K562 (cell line): Measurements from ENCODE around the gene MFAP2. TPM values are rescaled to one million over a fixed set of nuclear protein-coding genes. Genes with fewer than 3 reads are reported as not detected.
A peak's percentile ranks its signal among the peaks of the same experiment; 100 is the strongest.

Experiments
- ATAC-seq: fragments of 200-7000 bp; cut with Tn5 transposase; 3 replicates; pipeline ENCODE4 v1.9.1; 2020; ENCODE audit warnings: moderate library complexity
- BruUV-seq: library from RNA; stranded (reverse); fragments of 400-500 nt; replicated peaks from 2 replicates; lab custom pipeline; 2021; lab: Mats Ljungman, UMichigan
- CTCF ChIA-PET: fragments of 300-600 bp; formaldehyde crosslinking; extraction: SDS; loops from one replicate; lab custom pipeline; 2021; ENCODE audit warnings: low intra/inter-chr PET ratio; lab: Yijun Ruan, JAX
- POLR2A ChIA-PET: fragments of 300-600, 350-650 bp; sonication (Branson Sonifier 250); formaldehyde crosslinking; extraction: SDS; loops from one replicate; lab custom pipeline; 2021; ENCODE audit warnings: antibody characterized with exemption, inconsistent platforms; lab: Yijun Ruan, JAX
- DNase-seq, 4 experiments: peaks; one replicate each; pipeline versions ENCODE4 v3.0.0 to v3.0.0-alpha.2; 2011 to 2018; ENCODE audit warnings: low spot score in 3 of 4, mixed read lengths in 3 of 4; ENCODE audit errors: extremely low read depth in 1 of 4
- FAIRE-seq: peaks from 2 replicates; lab custom pipeline; 2011; peaks lifted over from hg19 to GRCh38; lab: Jason Lieb, UNC
- H2AFZ ChIP-seq: 2 replicates; pipeline ENCODE4 v1.6.0; 2011; ENCODE audit warnings: low read depth, low read length, control low read depth, inconsistent platforms
- H3K27ac ChIP-seq: fragments of 200-600 bp; 3 replicates; pipeline ENCODE4 v1.8.0; 2011; ENCODE audit warnings: low read depth, mild to moderate bottlenecking, control low read depth, inconsistent platforms, low read length, moderate library complexity, mixed read lengths; ENCODE audit errors: extremely low read depth
- H3K27me3 ChIP-seq, 2 experiments: fragments of 300-600 bp in 1 of 2; 2 replicates in 1 of 2; 3 replicates in 1 of 2; pipeline versions ENCODE4 v1.6.0 to v1.8.0; 2011; ENCODE audit warnings: inconsistent platforms in 2 of 2, low read length in 2 of 2, mild to moderate bottlenecking in 1 of 2, mixed read lengths in 1 of 2, moderate library complexity in 1 of 2; ENCODE audit not compliant: control insufficient read depth in 2 of 2, insufficient read depth in 2 of 2
- H3K36me3 ChIP-seq: fragments of 300-600 bp; 3 replicates; pipeline ENCODE4 v1.8.0; 2011; ENCODE audit warnings: mild to moderate bottlenecking, low read length, inconsistent platforms; ENCODE audit not compliant: control insufficient read depth, insufficient read depth
- H3K4me1 ChIP-seq, 2 experiments: fragments of 200-600 bp in 1 of 2; replicated peaks in 1 of 2; 2 replicates in 1 of 2; 3 replicates in 1 of 2; pipeline versions ENCODE4 v1.5.1 to v1.8.0; 2011; ENCODE audit warnings: inconsistent platforms in 2 of 2, low read length in 2 of 2, mild to moderate bottlenecking in 1 of 2, mixed read lengths in 1 of 2, moderate library complexity in 1 of 2; ENCODE audit not compliant: control insufficient read depth in 2 of 2, insufficient read depth in 2 of 2
- H3K4me2 ChIP-seq: 2 replicates; pipeline ENCODE4 v1.6.1; 2011; ENCODE audit warnings: low read length, control low read depth, inconsistent platforms, mixed read lengths; ENCODE audit not compliant: insufficient read depth
- H3K4me3 ChIP-seq: fragments of 200-600 bp; sonication (generic), shearing (Covaris generic); 2 replicates; pipeline ENCODE4 v1.5.1; 2016; ENCODE audit warnings: control low read depth, inconsistent platforms
- H3K79me2 ChIP-seq: fragments of 200-600 bp; 3 replicates; pipeline ENCODE4 v1.8.0; 2011; ENCODE audit warnings: low read length, inconsistent platforms; ENCODE audit not compliant: control insufficient read depth, insufficient read depth
- H3K9ac ChIP-seq, 2 experiments: 2 replicates each; pipeline versions ENCODE4 v1.6.0 to v1.6.1; 2011; ENCODE audit warnings: low read depth in 2 of 2, low read length in 2 of 2, control low read depth in 1 of 2, inconsistent platforms in 1 of 2, mild to moderate bottlenecking in 1 of 2, mixed read lengths in 1 of 2; ENCODE audit not compliant: insufficient read depth in 1 of 2
- H3K9me1 ChIP-seq: one replicate; pipeline ENCODE4 v1.6.0; 2011; ENCODE audit warnings: inconsistent platforms, mild to moderate bottlenecking, low read length, moderate library complexity; ENCODE audit not compliant: control insufficient read depth, insufficient read depth
- H3K9me3 ChIP-seq: replicated peaks from 2 replicates; pipeline ENCODE4 v1.5.1; 2011; ENCODE audit warnings: low read depth, low read length, inconsistent platforms; ENCODE audit not compliant: control insufficient read depth, insufficient read depth
- H4K20me1 ChIP-seq: replicated peaks from 2 replicates; pipeline ENCODE4 v1.6.1; 2011; ENCODE audit warnings: low read length, inconsistent platforms, mixed read lengths; ENCODE audit not compliant: control insufficient read depth, insufficient read depth
- CREM ChIP-seq: IDR thresholded peaks from 2 replicates; pipeline ENCODE4 v1.6.1; 2014; ENCODE audit warnings: antibody characterized with exemption, low read depth
- EHMT2 ChIP-seq: fragments of 450-650 bp; IDR thresholded peaks from 2 replicates; pipeline ENCODE4 v1.6.1; 2018; ENCODE audit warnings: antibody characterized with exemption
- HNRNPLL ChIP-seq: fragments of 200-400 bp; formaldehyde crosslinking; IDR thresholded peaks from 2 replicates; pipeline ENCODE4 v1.6.1; 2017; ENCODE audit warnings: low read length, low read depth, mild to moderate bottlenecking; ENCODE audit not compliant: poor library complexity, severe bottlenecking
- NFRKB ChIP-seq: fragments of 450-650 bp; IDR thresholded peaks from 2 replicates; pipeline ENCODE4 v1.6.1; 2016; ENCODE audit warnings: low read depth
- RAD21 ChIP-seq, 2 experiments: fragments of 250-450 bp in 1 of 2; fragments of 450-650 bp in 1 of 2; sonication (Bioruptor Pico) in 1 of 2; formaldehyde crosslinking in 1 of 2; IDR thresholded peaks in 1 of 2; conservative IDR thresholded peaks in 1 of 2; 2 replicates each; pipeline versions ENCODE4 v1.4.0 to v1.8.0; 2020 to 2022; ENCODE audit warnings: mild to moderate bottlenecking in 2 of 2, moderate library complexity in 1 of 2
- SMAD4 ChIP-seq: fragments of 250-450 bp; sonication (Bioruptor Pico); conservative IDR thresholded peaks from 2 replicates; pipeline ENCODE4 v1.8.0; 2021; ENCODE audit warnings: inconsistent platforms, mild to moderate bottlenecking, moderate library complexity
- TAF1 ChIP-seq: IDR thresholded peaks from 2 replicates; pipeline ENCODE4 v1.6.1; 2011; ENCODE audit warnings: mild to moderate bottlenecking, low read length, moderate library complexity; ENCODE audit not compliant: insufficient read depth, control insufficient read depth, severe bottlenecking; ENCODE audit errors: extremely low read depth
- THRAP3 ChIP-seq: fragments of 450-650 bp; IDR thresholded peaks from 2 replicates; pipeline ENCODE4 v1.6.1; 2016; ENCODE audit warnings: mild to moderate bottlenecking, inconsistent platforms, borderline replicate concordance
- ZKSCAN3 ChIP-seq: fragments of 250-450 bp; sonication (Bioruptor Pico); IDR thresholded peaks from 2 replicates; pipeline ENCODE4 v1.4.0; 2020
- WGBS: fragments of 100-300 bp; shearing (Covaris generic); methylation state at CpG from one replicate; pipeline ENCODE4 v1.1.6; 2016; ENCODE audit warnings: low coverage, mixed read lengths; ENCODE audit not compliant: insufficient coverage; ENCODE audit errors: missing lambda C conversion rate; 5-methylcytosine and 5-hydroxymethylcytosine counted together
- in situ Hi-C: fragments of 300-500 bp; cut with MboI; formaldehyde crosslinking; loops from 4 replicates; pipeline ENCODE4 v1.15.0; 2018; ENCODE audit warnings: inconsistent platforms, mixed read lengths
- intact Hi-C: fragments of 100-400 bp; cut with micrococcal nuclease; formaldehyde crosslinking; loops from 2 replicates; pipeline ENCODE4 v1.14.2; 2022
- polyA plus RNA-seq, 8 experiments: library from polyadenylated mRNA; depleted of rRNA in 4 of 8; stranded (reverse) in 5 of 8; unstranded in 3 of 8; fragments of >200 nt; fragmentation: Nextera tagmentation in 2 of 8; fragmentation: Illumina TruSeq in 1 of 8; extraction: Ambion mirVana in 2 of 8; extraction: Trizol in 1 of 8; gene quantifications; 2 replicates each; pipeline versions ENCODE4 v1.2.1 to v1.2.3, GENCODE V29; 2011 to 2014; ENCODE audit warnings: inconsistent platforms in 1 of 8, missing spikeins in 1 of 8
- total RNA-seq, 7 experiments: library from RNA; depleted of rRNA in 6 of 7; stranded (reverse); fragments of >200 nt in 6 of 7; fragmentation: Illumina TruSeq in 2 of 7; extraction: Trizol in 2 of 7; gene quantifications; 2 replicates each; pipeline versions ENCODE4 v1.2.1 to v1.2.3, GENCODE V29; 2011 to 2021; ENCODE audit warnings: low replicate concordance in 1 of 7
- TF ChIP-seq, protein P1 (sequence below): fragments of 450-650 bp; IDR thresholded peaks from one replicate; pipeline ENCODE4 v1.6.1; 2018; ENCODE audit warnings: mild to moderate bottlenecking, moderate library complexity; ENCODE audit not compliant: partially characterized antibody

MFAP2 gene
- total and polyA plus RNA-seq, 9 of the 15 experiments (the other 6 are each of a cell fraction or from before 2014, with no cell fraction given), result not detected

DNA sequence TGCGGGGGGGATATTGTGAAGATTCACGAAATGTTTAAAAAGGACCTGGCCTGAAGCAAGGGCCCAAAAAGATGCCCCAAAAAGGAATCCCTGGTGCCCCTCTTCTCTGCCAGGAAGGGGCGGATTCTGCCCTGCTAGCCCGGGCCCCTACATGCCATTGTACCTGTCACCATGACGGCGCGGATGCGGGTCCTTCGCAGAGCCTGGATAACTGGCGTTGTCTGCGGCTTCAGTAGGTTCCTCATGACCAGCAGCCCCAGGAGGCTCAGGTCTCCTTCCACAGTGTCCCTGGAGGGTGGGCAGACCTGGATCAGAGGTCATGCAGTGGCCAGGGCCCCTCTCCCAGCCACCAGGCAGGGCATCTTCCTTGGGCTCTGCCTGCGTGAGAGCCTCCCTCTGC is 11.2 kb upstream of the MFAP2 start:
- ChIA-PET CTCF (no interaction called here), POLR2A (interaction anchor here (0.6 to 1.5 kb wide), 3 partner anchors 10 to 265 kb away, joined by 3 to 5 read pairs (median 3); no protein-coding TSS in a partner anchor)
- no peaks in the 10 kb centered on the region; the same call in 1 of the 2 replicates for H4K20me1 ChIP-seq
- 81% methylated on average over 12 of the region's 12 CpGs for WGBS
- H3K9me3 ChIP-seq, result no peaks in the 10 kb centered on the region
- peaks cover 0 to 23% of the 10 kb centered on the region in 2 experiments; a peak in 1 of 5 replicates for H3K4me1 ChIP-seq
- DNase-seq (no peak), ATAC-seq (no peak)
- no peak overlapping the region for H3K27ac ChIP-seq
- H3K79me2 ChIP-seq, result no peaks in the 10 kb centered on the region
- in situ Hi-C loops, result no loop called here
- peaks cover 4% of the 10 kb centered on the region for H3K9me1 ChIP-seq
- BruUV-seq, result no TSS peak
- peak overlapping the region in 1 of 2 experiments; percentile 32; a peak in 1 of 4 replicates for H3K9ac ChIP-seq
- TF ChIP-seq SMAD4 (CRISPR knock-in tag) (no peak), RAD21 (CRISPR knock-in tag; conservative IDR thresholded peaks at IDR 0.05 in 1 of 2, IDR thresholded peaks at IDR 0.05 in 1 of 2) (no peak), ZKSCAN3 (CRISPR knock-in tag) (no peak), NFRKB (no peak), THRAP3 (no peak), TAF1 (no peak), EHMT2 (no peak), HNRNPLL (no peak), CREM (no peak)
- TF ChIP-seq, protein P1, sequence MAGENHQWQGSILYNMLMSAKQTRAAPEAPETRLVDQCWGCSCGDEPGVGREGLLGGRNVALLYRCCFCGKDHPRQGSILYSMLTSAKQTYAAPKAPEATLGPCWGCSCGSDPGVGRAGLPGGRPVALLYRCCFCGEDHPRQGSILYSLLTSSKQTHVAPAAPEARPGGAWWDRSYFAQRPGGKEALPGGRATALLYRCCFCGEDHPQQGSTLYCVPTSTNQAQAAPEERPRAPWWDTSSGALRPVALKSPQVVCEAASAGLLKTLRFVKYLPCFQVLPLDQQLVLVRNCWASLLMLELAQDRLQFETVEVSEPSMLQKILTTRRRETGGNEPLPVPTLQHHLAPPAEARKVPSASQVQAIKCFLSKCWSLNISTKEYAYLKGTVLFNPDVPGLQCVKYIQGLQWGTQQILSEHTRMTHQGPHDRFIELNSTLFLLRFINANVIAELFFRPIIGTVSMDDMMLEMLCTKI, result no peak
- TF ChIP-seq, all 486 proteins: peak for 0
- no peak overlapping the region for H3K4me3 ChIP-seq
- intact Hi-C loops, result no loop called here
- H3K36me3 ChIP-seq, result peaks cover 9% of the 10 kb centered on the region; the same call in 1 of the 3 replicates
- no peak overlapping the region for H3K4me2 ChIP-seq
- H2AFZ ChIP-seq, result no peak overlapping the region
- H3K27me3 ChIP-seq, result no peaks in the 10 kb centered on the region
- no peak for FAIRE-seq
